Measurements from ENCODE around the gene CCDC69. TPM values are rescaled to one million over a fixed set of nuclear protein-coding genes. Genes with fewer than 3 reads are reported as not detected.

The CCDC69 gene
- total and polyA plus RNA-seq, 8 donors, result 6.8 to 66.4 (median 9.8) TPM

DNA sequence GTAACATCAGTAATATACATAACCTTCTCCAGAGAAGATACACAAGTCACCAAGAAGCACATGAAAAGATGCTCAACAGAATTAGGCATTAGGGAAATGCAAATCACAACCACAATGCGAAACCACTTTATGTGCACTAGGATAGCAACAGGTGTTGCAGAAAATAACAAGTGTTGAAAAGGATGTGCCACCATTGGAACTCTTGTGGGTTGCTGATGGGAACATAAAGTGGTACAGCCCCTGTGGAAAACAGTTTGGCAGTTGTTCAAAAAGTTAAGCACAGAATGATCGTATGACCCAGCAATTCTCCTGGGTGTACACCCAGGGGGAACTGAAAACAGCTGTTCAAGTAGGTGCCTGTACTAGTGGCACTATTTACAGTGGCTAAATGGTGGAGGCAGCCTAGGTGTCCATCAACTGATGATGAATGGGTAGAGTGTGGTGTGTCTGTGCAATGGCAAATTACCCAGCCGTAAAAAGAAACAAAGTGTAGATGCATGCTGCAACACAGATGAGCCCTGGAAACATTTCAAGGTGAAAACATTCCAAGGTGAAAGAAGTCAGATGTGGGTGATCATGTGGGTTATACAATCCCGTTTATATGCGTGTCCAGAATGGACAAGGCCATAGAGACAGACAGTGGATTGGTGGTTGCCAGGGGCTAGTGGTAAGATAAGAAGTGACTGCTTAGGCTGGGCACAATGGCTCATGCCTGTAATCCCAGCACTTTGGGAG lies 27.2 kb downstream of the CCDC69 start:
- Histone ChIP-seq H3K9me3 (peaks cover 0 to 5% of the 10 kb centered on the region in 2 donors), H3K4me3 (no peak overlapping the region), H3K36me3 (peaks cover 0 to 39% of the 10 kb centered on the region in 2 donors), H3K27ac (peak overlapping the region in 1 of 2 donors; percentile 62), H3K4me1 (peaks cover 5 to 40% of the 10 kb centered on the region in 2 donors), H3K27me3 (no peaks in the 10 kb centered on the region)
- TF ChIP-seq, protein P1, sequence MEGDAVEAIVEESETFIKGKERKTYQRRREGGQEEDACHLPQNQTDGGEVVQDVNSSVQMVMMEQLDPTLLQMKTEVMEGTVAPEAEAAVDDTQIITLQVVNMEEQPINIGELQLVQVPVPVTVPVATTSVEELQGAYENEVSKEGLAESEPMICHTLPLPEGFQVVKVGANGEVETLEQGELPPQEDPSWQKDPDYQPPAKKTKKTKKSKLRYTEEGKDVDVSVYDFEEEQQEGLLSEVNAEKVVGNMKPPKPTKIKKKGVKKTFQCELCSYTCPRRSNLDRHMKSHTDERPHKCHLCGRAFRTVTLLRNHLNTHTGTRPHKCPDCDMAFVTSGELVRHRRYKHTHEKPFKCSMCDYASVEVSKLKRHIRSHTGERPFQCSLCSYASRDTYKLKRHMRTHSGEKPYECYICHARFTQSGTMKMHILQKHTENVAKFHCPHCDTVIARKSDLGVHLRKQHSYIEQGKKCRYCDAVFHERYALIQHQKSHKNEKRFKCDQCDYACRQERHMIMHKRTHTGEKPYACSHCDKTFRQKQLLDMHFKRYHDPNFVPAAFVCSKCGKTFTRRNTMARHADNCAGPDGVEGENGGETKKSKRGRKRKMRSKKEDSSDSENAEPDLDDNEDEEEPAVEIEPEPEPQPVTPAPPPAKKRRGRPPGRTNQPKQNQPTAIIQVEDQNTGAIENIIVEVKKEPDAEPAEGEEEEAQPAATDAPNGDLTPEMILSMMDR (IDR thresholded peaks at IDR 0.05), result no peak
- ATAC-seq (peak; percentile 31), DNase-seq (no peak)
- intact Hi-C loops (cut with DNase I), result no loop called here

DNA sequence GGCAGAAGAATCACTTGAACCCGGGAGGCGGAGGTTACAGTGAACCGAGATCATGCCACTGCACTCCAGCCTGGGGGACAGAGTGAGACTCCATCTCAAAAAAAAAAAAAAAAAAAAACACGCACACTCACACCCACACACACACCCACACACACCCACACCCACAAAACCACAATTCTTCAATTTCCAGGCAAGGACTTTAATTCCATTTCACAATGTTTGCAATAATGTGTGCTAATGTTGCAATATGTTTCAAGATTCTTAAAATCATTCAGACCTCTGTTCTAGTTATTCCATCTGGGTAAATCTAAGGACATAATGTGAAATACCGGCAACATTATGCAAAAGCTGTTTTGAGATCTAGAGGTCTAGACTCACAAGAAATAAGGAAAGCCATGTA lies 28.3 kb downstream of the CCDC69 start:
- Histone ChIP-seq H3K27ac (peak overlapping the region; percentile 29 to 62), H3K36me3 (peaks cover 0 to 30% of the 10 kb centered on the region in 2 donors), H3K4me3 (no peak overlapping the region), H3K27me3 (no peaks in the 10 kb centered on the region), H3K4me1 (peaks cover 5 to 45% of the 10 kb centered on the region in 2 donors), H3K9me3 (peaks cover 0 to 5% of the 10 kb centered on the region in 2 donors)
- intact Hi-C loops (cut with DNase I), result no loop called here
- DNase-seq, result no peak
- peak; percentile 78 for ATAC-seq
- TF ChIP-seq, protein P1 (IDR thresholded peaks at IDR 0.05), result no peak

DNA sequence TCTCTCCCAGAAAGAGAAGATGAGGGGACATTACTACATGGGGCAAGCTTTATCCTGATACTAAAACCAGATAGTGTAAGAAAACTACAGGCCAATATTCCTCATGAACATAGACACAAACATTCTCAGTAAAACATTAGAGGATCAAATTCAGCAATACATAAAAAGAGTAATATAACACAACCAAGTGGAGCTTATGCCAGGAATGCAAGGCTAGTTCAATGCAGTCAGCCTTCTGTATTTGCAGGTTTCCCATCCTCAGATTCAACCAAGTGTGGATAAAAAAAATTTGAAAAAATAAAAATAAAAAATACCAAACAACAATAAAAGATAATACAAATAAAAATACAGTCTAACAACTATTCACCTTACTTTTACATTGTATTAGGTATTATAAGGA lies 31.3 kb downstream of the CCDC69 start:
- no peak overlapping the region for H3K4me3 ChIP-seq
- peaks cover 5 to 45% of the 10 kb centered on the region in 2 donors for H3K4me1 ChIP-seq
- H3K36me3 ChIP-seq, result peaks cover 0 to 22% of the 10 kb centered on the region in 2 donors
- no peaks in the 10 kb centered on the region for H3K27me3 ChIP-seq
- no peak overlapping the region for H3K27ac ChIP-seq
- TF ChIP-seq, protein P1 (IDR thresholded peaks at IDR 0.05), result no peak
- intact Hi-C loops (cut with DNase I), result no loop called here
- DNase-seq, result no peak
- no peak for ATAC-seq
- H3K9me3 ChIP-seq, result peaks cover 0 to 5% of the 10 kb centered on the region in 2 donors

DNA sequence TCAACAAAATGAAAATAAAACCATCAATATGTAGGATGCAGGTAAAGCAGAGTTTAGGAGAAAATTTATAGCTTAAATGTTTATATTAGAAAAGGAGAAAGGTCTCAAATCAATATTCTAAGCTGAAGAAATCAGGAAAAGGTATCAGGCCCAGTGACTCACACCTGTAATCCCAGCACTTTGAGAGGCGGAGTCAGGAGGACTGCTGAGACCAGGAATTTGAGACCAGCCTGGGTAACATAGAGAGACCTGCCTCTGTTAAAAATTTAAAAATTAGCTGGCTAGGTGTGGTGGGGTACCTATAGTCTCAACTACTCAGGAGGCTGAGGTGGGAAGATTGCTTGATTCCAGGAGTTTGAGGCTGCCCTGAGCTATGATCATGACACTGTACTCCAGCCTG lies 32.2 kb downstream of the CCDC69 start:
- peaks cover 0 to 25% of the 10 kb centered on the region in 2 donors for H3K36me3 ChIP-seq
- intact Hi-C loops (cut with DNase I), result no loop called here
- peaks cover 5 to 40% of the 10 kb centered on the region in 2 donors for H3K4me1 ChIP-seq
- no peak for ATAC-seq
- peaks cover 0 to 5% of the 10 kb centered on the region in 2 donors for H3K9me3 ChIP-seq
- no peaks in the 10 kb centered on the region for H3K27me3 ChIP-seq
- H3K4me3 ChIP-seq, result no peak overlapping the region
- TF ChIP-seq, protein P1 (IDR thresholded peaks at IDR 0.05), result no peak
- DNase-seq, result no peak
- H3K27ac ChIP-seq, result no peak overlapping the region

DNA sequence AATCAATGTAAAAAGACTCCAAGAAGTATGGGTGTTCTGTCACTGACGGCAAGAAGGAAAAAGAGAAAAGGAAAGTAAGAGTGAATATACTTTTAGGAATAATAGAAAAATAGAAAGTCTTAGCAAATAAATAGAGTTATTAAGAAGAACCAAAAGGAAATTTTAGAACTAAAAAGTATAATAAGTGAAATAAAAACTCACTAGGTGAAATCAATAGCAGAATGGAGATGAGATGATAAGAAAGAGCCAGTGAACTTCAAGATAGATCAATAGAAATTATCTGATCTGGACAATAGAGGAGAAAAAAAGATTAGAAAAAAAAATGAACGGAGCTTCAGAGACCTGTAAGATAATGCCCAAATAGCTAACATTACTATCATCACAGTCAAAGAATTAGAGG lies 34.7 kb downstream of the CCDC69 start:
- H3K4me1 ChIP-seq, result peaks cover 0 to 16% of the 10 kb centered on the region in 2 donors
- DNase-seq (no peak), ATAC-seq (no peak)
- H3K4me3 ChIP-seq, result no peak overlapping the region
- peaks cover 0 to 5% of the 10 kb centered on the region in 2 donors for H3K9me3 ChIP-seq
- H3K36me3 ChIP-seq, result peaks cover 0 to 44% of the 10 kb centered on the region in 2 donors
- intact Hi-C loops (cut with DNase I), result no loop called here
- TF ChIP-seq, protein P1 (IDR thresholded peaks at IDR 0.05), result no peak
- no peaks in the 10 kb centered on the region for H3K27me3 ChIP-seq
- no peak overlapping the region for H3K27ac ChIP-seq

Measured in left lung (tissue), 10 donors.